MM.1S (cell line): ENCODE data around the gene SLC8A3.

Experiments
- DNase-seq: peaks from one replicate; pipeline ENCODE4 v3.0.0-alpha.2; 2015
- H2AFZ ChIP-seq: fragments of 300-600 bp; sonication (generic); 2 replicates; pipeline ENCODE4 v1.6.0; 2016; ENCODE audit warnings: antibody characterized with exemption, low read length
- H3F3A ChIP-seq: fragments of 300-600 bp; sonication (generic); 2 replicates; pipeline ENCODE4 v1.6.1; 2016; ENCODE audit warnings: mild to moderate bottlenecking, antibody characterized with exemption, low read length, moderate library complexity, mixed read lengths; ENCODE audit not compliant: insufficient read depth
- H3K27ac ChIP-seq: fragments of 300-600 bp; sonication (generic); 2 replicates; pipeline ENCODE4 v1.5.1; 2016; ENCODE audit warnings: mild to moderate bottlenecking, low read length
- H3K27me3 ChIP-seq: fragments of 300-600 bp; sonication (generic); replicated peaks from 2 replicates; pipeline ENCODE4 v1.6.0; 2016; ENCODE audit warnings: low read length; ENCODE audit not compliant: insufficient read depth
- H3K36me3 ChIP-seq: fragments of 300-600 bp; sonication (generic); replicated peaks from 2 replicates; pipeline ENCODE4 v1.6.1; 2016; ENCODE audit warnings: mild to moderate bottlenecking, low read length, mixed read lengths; ENCODE audit not compliant: insufficient read depth
- H3K4me1 ChIP-seq: fragments of 300-600 bp; sonication (generic); 2 replicates; pipeline ENCODE4 v1.6.1; 2016; ENCODE audit warnings: low read length, mixed read lengths
- H3K4me2 ChIP-seq: fragments of 300-600 bp; sonication (generic); 2 replicates; pipeline ENCODE4 v1.6.0; 2016; ENCODE audit warnings: low read depth, low read length
- H3K4me3 ChIP-seq: fragments of 300-600 bp; sonication (generic); 2 replicates; pipeline ENCODE4 v1.5.1; 2016; ENCODE audit warnings: low read length, mixed read lengths
- H3K79me2 ChIP-seq: fragments of 300-600 bp; sonication (generic); 2 replicates; pipeline ENCODE4 v1.6.1; 2016; ENCODE audit warnings: mixed run types, low read length, mixed read lengths
- H3K9ac ChIP-seq: fragments of 300-600 bp; sonication (generic); 2 replicates; pipeline ENCODE4 v1.6.1; 2016; ENCODE audit warnings: low read length, mixed read lengths
- H3K9me2 ChIP-seq: fragments of 300-600 bp; sonication (generic); replicated peaks from 2 replicates; pipeline ENCODE4 v1.6.1; 2016; ENCODE audit warnings: mild to moderate bottlenecking, low read length, mixed read lengths; ENCODE audit not compliant: insufficient read depth
- H3K9me3 ChIP-seq: fragments of 300-600 bp; sonication (generic); replicated peaks from 2 replicates; pipeline ENCODE4 v1.6.1; 2016; ENCODE audit warnings: mild to moderate bottlenecking, low read length, mixed read lengths; ENCODE audit not compliant: insufficient read depth
- H4K20me1 ChIP-seq: fragments of 300-600 bp; sonication (generic); 2 replicates; pipeline ENCODE4 v1.6.1; 2016; ENCODE audit warnings: mild to moderate bottlenecking, low read length, moderate library complexity, mixed read lengths; ENCODE audit not compliant: insufficient read depth
- EZH2 ChIP-seq: fragments of 300-600 bp; sonication (generic); optimal IDR thresholded peaks from 2 replicates; pipeline ENCODE3; 2017; ENCODE audit warnings: low read depth, mild to moderate bottlenecking, antibody characterized with exemption, low read length, mixed read lengths
- EZH2phosphoT487 ChIP-seq: fragments of 300-600 bp; sonication (generic); IDR thresholded peaks from 2 replicates; pipeline ENCODE4 v1.6.1; 2018; ENCODE audit warnings: antibody characterized with exemption, low read length
- TF ChIP-seq, protein P1 (sequence below): fragments of 300-600 bp; sonication (generic); IDR thresholded peaks from 2 replicates; pipeline ENCODE4 v1.5.1; 2016; ENCODE audit warnings: antibody characterized with exemption, low read length, mixed read lengths

SLC8A3 gene

DNA sequence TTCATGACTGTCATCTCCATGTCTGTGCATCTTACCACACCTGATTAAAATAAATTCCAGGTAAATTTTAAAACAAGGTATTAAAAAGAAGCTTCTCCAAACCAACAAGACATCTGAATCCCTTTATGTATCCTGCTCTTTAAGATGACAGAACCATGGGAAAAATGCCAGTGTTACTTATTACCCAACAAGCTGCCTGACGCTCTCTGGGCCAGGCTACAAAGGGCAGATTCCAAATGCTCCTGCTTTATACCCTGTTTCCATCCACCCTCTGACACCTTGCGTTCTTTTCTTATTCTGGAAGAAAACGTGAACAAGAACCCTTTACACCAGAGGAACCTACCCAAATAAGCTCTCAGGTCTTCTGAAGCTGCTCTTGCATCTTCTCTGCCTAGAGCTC, 70.7 kb downstream of the SLC8A3 start:
- TF ChIP-seq EZH2 = no peak
- no peak for TF ChIP-seq EZH2phosphoT487
- TF ChIP-seq, protein P1, sequence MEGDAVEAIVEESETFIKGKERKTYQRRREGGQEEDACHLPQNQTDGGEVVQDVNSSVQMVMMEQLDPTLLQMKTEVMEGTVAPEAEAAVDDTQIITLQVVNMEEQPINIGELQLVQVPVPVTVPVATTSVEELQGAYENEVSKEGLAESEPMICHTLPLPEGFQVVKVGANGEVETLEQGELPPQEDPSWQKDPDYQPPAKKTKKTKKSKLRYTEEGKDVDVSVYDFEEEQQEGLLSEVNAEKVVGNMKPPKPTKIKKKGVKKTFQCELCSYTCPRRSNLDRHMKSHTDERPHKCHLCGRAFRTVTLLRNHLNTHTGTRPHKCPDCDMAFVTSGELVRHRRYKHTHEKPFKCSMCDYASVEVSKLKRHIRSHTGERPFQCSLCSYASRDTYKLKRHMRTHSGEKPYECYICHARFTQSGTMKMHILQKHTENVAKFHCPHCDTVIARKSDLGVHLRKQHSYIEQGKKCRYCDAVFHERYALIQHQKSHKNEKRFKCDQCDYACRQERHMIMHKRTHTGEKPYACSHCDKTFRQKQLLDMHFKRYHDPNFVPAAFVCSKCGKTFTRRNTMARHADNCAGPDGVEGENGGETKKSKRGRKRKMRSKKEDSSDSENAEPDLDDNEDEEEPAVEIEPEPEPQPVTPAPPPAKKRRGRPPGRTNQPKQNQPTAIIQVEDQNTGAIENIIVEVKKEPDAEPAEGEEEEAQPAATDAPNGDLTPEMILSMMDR = no peak
- no peaks in the 10 kb centered on the region for H3K9me2 ChIP-seq
- H3K27me3 ChIP-seq = no peaks in the 10 kb centered on the region

DNA sequence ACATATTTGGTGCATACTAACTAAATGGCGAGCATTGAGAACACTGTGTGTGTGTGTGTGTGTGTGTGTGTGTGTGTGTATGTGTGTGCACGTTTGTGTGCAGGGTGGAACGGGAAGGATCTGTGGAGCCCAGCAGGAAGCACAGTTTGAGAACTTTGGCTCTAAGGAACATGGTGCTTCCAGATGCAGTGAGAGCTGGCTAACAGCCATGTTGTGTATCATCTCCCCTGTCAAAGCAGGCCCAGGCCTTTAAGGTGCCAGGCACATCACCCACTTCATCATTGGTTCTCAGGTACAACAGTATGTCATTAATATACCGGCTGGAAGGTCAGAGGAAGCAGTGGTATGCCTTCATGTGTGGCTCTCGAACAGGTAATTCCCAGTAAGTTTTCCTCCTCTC, 72.5 kb downstream of the SLC8A3 start:
- Histone ChIP-seq H3K4me2 (no peak overlapping the region), H3F3A (no peaks in the 10 kb centered on the region), H3K36me3 (no peaks in the 10 kb centered on the region), H3K9ac (no peak overlapping the region), H3K4me1 (no peaks in the 10 kb centered on the region), H3K79me2 (no peaks in the 10 kb centered on the region), H2AFZ (no peak overlapping the region), H3K9me3 (no peaks in the 10 kb centered on the region), H3K9me2 (no peaks in the 10 kb centered on the region), H3K27ac (no peak overlapping the region), H3K27me3 (no peaks in the 10 kb centered on the region), H3K4me3 (no peak overlapping the region), H4K20me1 (no peaks in the 10 kb centered on the region)
- DNase-seq = no peak
- TF ChIP-seq EZH2 = no peak
- no peak for TF ChIP-seq EZH2phosphoT487
- TF ChIP-seq, protein P1 = no peak

More for the DNA sequence above, 70.7 kb downstream of the SLC8A3 start:
- Histone ChIP-seq H3K27ac (no peak overlapping the region), H3F3A (no peaks in the 10 kb centered on the region), H3K79me2 (no peaks in the 10 kb centered on the region), H4K20me1 (no peaks in the 10 kb centered on the region), H2AFZ (no peak overlapping the region), H3K9me3 (no peaks in the 10 kb centered on the region), H3K36me3 (no peaks in the 10 kb centered on the region), H3K4me3 (no peak overlapping the region), H3K4me1 (no peaks in the 10 kb centered on the region), H3K9ac (no peak overlapping the region), H3K4me2 (no peak overlapping the region)
- DNase-seq = no peak

DNA sequence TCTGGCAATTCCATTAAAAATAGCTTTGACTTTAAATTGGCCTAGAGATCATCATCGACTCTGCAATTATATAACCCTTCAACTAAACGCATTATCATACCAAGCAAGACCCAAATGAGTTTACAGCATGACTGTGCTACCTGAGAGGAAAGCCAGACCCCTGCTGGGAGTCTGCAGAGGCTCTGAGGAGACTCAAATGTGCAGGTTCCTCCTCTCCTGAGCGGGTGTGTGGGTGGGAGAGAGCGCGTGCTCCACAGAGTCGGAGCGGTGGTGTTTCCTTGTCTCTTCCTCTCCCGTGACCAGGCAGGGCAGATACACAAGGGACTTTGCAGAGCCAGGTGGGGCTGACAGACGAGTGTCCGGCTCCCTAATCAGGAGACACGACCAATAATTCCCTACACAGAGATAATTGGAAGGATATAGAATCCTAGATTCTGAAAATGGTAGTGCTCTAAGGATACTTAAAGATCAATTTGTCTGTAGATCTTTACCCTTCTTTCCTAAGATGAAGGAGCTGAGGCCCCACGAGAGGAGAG, 74.1 kb downstream of the SLC8A3 start:
- DNase-seq = no peak
- TF ChIP-seq EZH2 (no peak), EZH2phosphoT487 (no peak)
- no peaks in the 10 kb centered on the region for H3K9me3 ChIP-seq
- H3K27ac ChIP-seq = no peak overlapping the region
- H3K4me3 ChIP-seq = no peak overlapping the region
- H3K4me1 ChIP-seq = no peaks in the 10 kb centered on the region
- no peak overlapping the region for H3K9ac ChIP-seq
- H3K4me2 ChIP-seq = no peak overlapping the region
- no peaks in the 10 kb centered on the region for H3K9me2 ChIP-seq
- no peaks in the 10 kb centered on the region for H3K36me3 ChIP-seq
- H3K79me2 ChIP-seq = no peaks in the 10 kb centered on the region
- H4K20me1 ChIP-seq = no peaks in the 10 kb centered on the region
- no peaks in the 10 kb centered on the region for H3K27me3 ChIP-seq
- H2AFZ ChIP-seq = no peak overlapping the region
- H3F3A ChIP-seq = no peaks in the 10 kb centered on the region

DNA sequence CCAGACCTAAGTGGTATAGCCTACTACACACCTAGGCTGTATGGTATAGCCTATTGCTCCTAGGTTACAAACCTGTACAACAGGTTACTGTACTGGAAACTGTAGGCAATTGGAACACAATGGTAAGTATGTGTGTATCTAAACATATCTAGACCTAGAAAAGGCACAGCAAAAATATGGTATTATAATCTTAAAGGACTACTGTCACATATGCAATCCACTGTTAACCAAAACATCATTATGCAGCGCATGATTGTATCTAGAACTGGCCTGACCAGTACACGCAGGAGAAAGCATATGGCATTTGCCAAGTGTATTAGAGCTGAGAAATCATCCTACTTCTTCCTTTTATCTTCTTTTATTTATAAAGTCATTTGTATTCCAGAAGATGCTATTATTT, 75.5 kb downstream of the SLC8A3 start:
- no peak overlapping the region for H3K9ac ChIP-seq
- H3K79me2 ChIP-seq = no peaks in the 10 kb centered on the region
- TF ChIP-seq EZH2 (no peak), EZH2phosphoT487 (no peak)
- TF ChIP-seq, protein P1 = no peak
- no peaks in the 10 kb centered on the region for H3K9me2 ChIP-seq
- H3K4me1 ChIP-seq = no peaks in the 10 kb centered on the region
- H3F3A ChIP-seq = no peaks in the 10 kb centered on the region
- no peak overlapping the region for H2AFZ ChIP-seq
- DNase-seq = no peak
- no peaks in the 10 kb centered on the region for H3K9me3 ChIP-seq
- H4K20me1 ChIP-seq = no peaks in the 10 kb centered on the region
- no peak overlapping the region for H3K4me3 ChIP-seq
- no peak overlapping the region for H3K4me2 ChIP-seq
- H3K27me3 ChIP-seq = no peaks in the 10 kb centered on the region
- no peaks in the 10 kb centered on the region for H3K36me3 ChIP-seq
- H3K27ac ChIP-seq = no peak overlapping the region
